ENCODE measurements around the gene CDS1. TPM values are rescaled to one million over a fixed set of nuclear protein-coding genes. Genes with fewer than 3 reads are reported as not detected.

Gene CDS1
- total RNA-seq, 1 donor: 0.36 TPM

DNA sequence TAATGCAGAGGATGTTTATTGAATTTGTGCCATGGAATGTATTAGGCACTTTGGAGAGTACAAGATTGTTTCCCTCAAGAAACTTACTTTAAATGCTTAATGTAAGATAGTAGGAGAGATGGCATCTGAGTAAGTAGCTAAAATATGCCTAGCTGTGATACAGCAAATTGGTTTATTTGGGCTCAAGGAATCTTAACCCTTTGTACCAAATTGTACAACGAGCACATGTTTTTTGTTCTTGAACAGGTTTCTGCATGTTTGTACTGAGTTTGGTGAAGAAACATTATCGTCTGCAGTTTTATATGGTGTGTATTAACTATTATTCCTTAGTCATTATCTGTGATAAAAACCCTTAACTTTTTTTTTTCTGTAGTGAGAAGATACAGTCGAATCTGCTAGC, 48.6 kb downstream of the CDS1 start:
- H3K4me3 ChIP-seq (ENCODE audit: low read depth, low read length): no peak overlapping the region
- TF ChIP-seq, protein P1, sequence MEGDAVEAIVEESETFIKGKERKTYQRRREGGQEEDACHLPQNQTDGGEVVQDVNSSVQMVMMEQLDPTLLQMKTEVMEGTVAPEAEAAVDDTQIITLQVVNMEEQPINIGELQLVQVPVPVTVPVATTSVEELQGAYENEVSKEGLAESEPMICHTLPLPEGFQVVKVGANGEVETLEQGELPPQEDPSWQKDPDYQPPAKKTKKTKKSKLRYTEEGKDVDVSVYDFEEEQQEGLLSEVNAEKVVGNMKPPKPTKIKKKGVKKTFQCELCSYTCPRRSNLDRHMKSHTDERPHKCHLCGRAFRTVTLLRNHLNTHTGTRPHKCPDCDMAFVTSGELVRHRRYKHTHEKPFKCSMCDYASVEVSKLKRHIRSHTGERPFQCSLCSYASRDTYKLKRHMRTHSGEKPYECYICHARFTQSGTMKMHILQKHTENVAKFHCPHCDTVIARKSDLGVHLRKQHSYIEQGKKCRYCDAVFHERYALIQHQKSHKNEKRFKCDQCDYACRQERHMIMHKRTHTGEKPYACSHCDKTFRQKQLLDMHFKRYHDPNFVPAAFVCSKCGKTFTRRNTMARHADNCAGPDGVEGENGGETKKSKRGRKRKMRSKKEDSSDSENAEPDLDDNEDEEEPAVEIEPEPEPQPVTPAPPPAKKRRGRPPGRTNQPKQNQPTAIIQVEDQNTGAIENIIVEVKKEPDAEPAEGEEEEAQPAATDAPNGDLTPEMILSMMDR (IDR thresholded peaks at IDR 0.05; ENCODE audit: insufficient read depth, low read length): no peak
- peak; percentile 23 for DNase-seq (ENCODE audit: low read depth)

- DNase-seq (ENCODE audit: low read depth): peak; percentile 94
- TF ChIP-seq, protein P1 (IDR thresholded peaks at IDR 0.05; ENCODE audit: insufficient read depth, low read length): no peak
- H3K4me3 ChIP-seq (ENCODE audit: low read depth, low read length): no peak overlapping the region
Measured at GRCh38 chr4:84632092-84632491, 49.2 kb downstream of the CDS1 start.

- no peak overlapping the region for H3K4me3 ChIP-seq (ENCODE audit: low read depth, low read length)
- no peak for DNase-seq (ENCODE audit: low read depth)
- TF ChIP-seq, protein P1 (IDR thresholded peaks at IDR 0.05; ENCODE audit: insufficient read depth, low read length): no peak
Measured at GRCh38 chr4:84634961-84635360, 52.0 kb downstream of the CDS1 start.

- no peak for DNase-seq (ENCODE audit: low read depth)
- no peak overlapping the region for H3K4me3 ChIP-seq (ENCODE audit: low read depth, low read length)
- TF ChIP-seq, protein P1 (IDR thresholded peaks at IDR 0.05; ENCODE audit: insufficient read depth, low read length): no peak
Measured at GRCh38 chr4:84638092-84638491, 55.2 kb downstream of the CDS1 start.

GRCh38 chr4:84639145-84639544, 56.2 kb downstream of the CDS1 start:
- TF ChIP-seq, protein P1 (IDR thresholded peaks at IDR 0.05; ENCODE audit: insufficient read depth, low read length): no peak
- no peak for DNase-seq (ENCODE audit: low read depth)
- H3K4me3 ChIP-seq (ENCODE audit: low read depth, low read length): no peak overlapping the region

GRCh38 chr4:84644087-84644486, 61.2 kb downstream of the CDS1 start:
- H3K4me3 ChIP-seq (ENCODE audit: low read depth, low read length): no peak overlapping the region
- TF ChIP-seq, protein P1 (IDR thresholded peaks at IDR 0.05; ENCODE audit: insufficient read depth, low read length): no peak
- DNase-seq (ENCODE audit: low read depth): no peak

GRCh38 chr4:84647312-84647884, 64.5 kb downstream of the CDS1 start:
- TF ChIP-seq, protein P1 (IDR thresholded peaks at IDR 0.05; ENCODE audit: insufficient read depth, low read length): no peak
- no peak overlapping the region for H3K4me3 ChIP-seq (ENCODE audit: low read depth, low read length)
- no peak for DNase-seq (ENCODE audit: low read depth)

All from fibroblast of the aortic adventitia (primary cell).